Subcutaneous preadipocyte (primary cell): ENCODE data around the gene MED4. TPM values are rescaled to one million over a fixed set of nuclear protein-coding genes. Genes with fewer than 3 reads are reported as not detected.

Experiments
- small RNA-seq: library from RNA; depleted of rRNA; stranded (forward); fragments of <200 nt; gene quantifications from one replicate; pipeline ENCODE3, GENCODE V24; 2012
- total RNA-seq: library from RNA; depleted of rRNA; stranded (reverse); fragments of >200 nt; gene quantifications from 2 replicates; pipeline ENCODE4 v1.2.3, GENCODE V29; 2012

MED4 gene
- 17.2 and 17.6 TPM in 2 replicates for total RNA-seq

GRCh38 chr13:48094781-48095502 lies at the start of gene MED4:
Gene MED4, minus strand, starts transcription at chr13:48095104. Its CDS starts 26 bp downstream, at chr13:48095078.

GRCh38 chr13:48037346-48038173 lies 57.3 kb downstream of the MED4 start, which contains the start of gene NUDT15:
Gene NUDT15, plus strand, starts transcription at chr13:48037726. Its CDS starts 21 bp downstream, at chr13:48037747.

Small RNAs within 50 kb of the gene (small RNA-seq; reads per million reads assigned to genes)
- not detected for gene POLR2KP2

Other genes with a start within 250 kb of the MED4 start
- gene SUCLA2, start 93.8 kb downstream of the MED4 start, total RNA-seq, result 40.7 and 41.2 TPM in 2 replicates
- 15.4 and 21.1 TPM in 2 replicates for gene NUDT15, start 57.4 kb downstream of the MED4 start, total RNA-seq
- gene ITM2B, start 138.1 kb upstream of the MED4 start, total RNA-seq, result 56.5 and 63.2 TPM in 2 replicates
- gene RB1, start 208.6 kb upstream of the MED4 start, total RNA-seq, result 17.6 and 26.4 TPM in 2 replicates